ENCODE measurements around the gene NFIA.

Gene NFIA

GRCh38 chr1:61253059-61253735, 170.8 kb downstream of the NFIA start (continued):
- TF ChIP-seq ZBTB6 (tag by site-specific recombination; IDR thresholded peaks at IDR 0.05) (peak; percentile 80), SCRT1 (tag by site-specific recombination; IDR thresholded peaks at IDR 0.05; ENCODE audit: borderline replicate concordance) (no peak), ZBTB21 (tag by site-specific recombination; IDR thresholded peaks at IDR 0.05) (peak; percentile 73), SP2 (tag by site-specific recombination; IDR thresholded peaks at IDR 0.05) (no peak), ZFP41 (tag by site-specific recombination; IDR thresholded peaks at IDR 0.05; ENCODE audit: borderline replicate concordance) (no peak), HIC1 (tag by site-specific recombination; IDR thresholded peaks at IDR 0.05) (no peak), OVOL3 (tag by site-specific recombination; IDR thresholded peaks at IDR 0.05) (peak; percentile 93), ZNF175 (tag by site-specific recombination; IDR thresholded peaks at IDR 0.05) (no peak), ZNF248 (tag by site-specific recombination; IDR thresholded peaks at IDR 0.05) (no peak), ZNF155 (tag by site-specific recombination; IDR thresholded peaks at IDR 0.05) (no peak), MEIS1 (CRISPR knock-in tag; IDR thresholded peaks at IDR 0.05; ENCODE audit: borderline replicate concordance) (no peak), ZNF302 (tag by site-specific recombination; IDR thresholded peaks at IDR 0.05; ENCODE audit: low read depth) (no peak), ZNF341 (tag by site-specific recombination; IDR thresholded peaks at IDR 0.05; ENCODE audit: low read depth) (no peak), ZXDB (tag by site-specific recombination; IDR thresholded peaks at IDR 0.05) (0 out of 2 replicates have a peak, but pooled peaks have one; percentile 19)

- H3K4me3 ChIP-seq (ENCODE audit: low read depth, low read length) = no peak overlapping the region
- H3K36me3 ChIP-seq (ENCODE audit: control insufficient read depth in 2 of 2, insufficient read depth in 1 of 2, low read length in 2 of 2) = no peaks in the 10 kb centered on the region
- H3K27ac ChIP-seq (ENCODE audit: extremely low read depth, low read depth, low read length) = peak overlapping the region; percentile 18
- H3K4me1 ChIP-seq (ENCODE audit: control insufficient read depth, insufficient read depth, low read length) = peaks cover 33% of the 10 kb centered on the region
- no peaks in the 10 kb centered on the region for H3K9me3 ChIP-seq (ENCODE audit: control insufficient read depth, insufficient read depth, low read depth, low read length)
- ChIA-PET POLR2A (no interaction called here), CTCF (interaction anchor here (0.6 to 0.7 kb wide), 3 partner anchors 9 to 69 kb away, joined by 3 to 4 read pairs (median 3); no protein-coding TSS in a partner anchor)
- TF ChIP-seq ZNF2 (tag by site-specific recombination; IDR thresholded peaks at IDR 0.05) (peak; percentile 53; the same call in 1 of the 2 replicates), BCL11A (tag by site-specific recombination; IDR thresholded peaks at IDR 0.05; ENCODE audit: low read depth) (0 out of 2 replicates have a peak, but pooled peaks have one; percentile 19), ZNF585B (tag by site-specific recombination; IDR thresholded peaks at IDR 0.05) (no peak), ZNF501 (tag by site-specific recombination; IDR thresholded peaks at IDR 0.05) (0 out of 2 replicates have a peak, but pooled peaks have one; percentile 28), FEZF1 (tag by site-specific recombination; IDR thresholded peaks at IDR 0.05) (0 out of 2 replicates have a peak, but pooled peaks have one; percentile 13), ZBTB17 (tag by site-specific recombination; IDR thresholded peaks at IDR 0.05) (no peak), SP7 (tag by site-specific recombination; IDR thresholded peaks at IDR 0.05) (peak; percentile 100), WT1 (tag by site-specific recombination; IDR thresholded peaks at IDR 0.05) (peak; percentile 81), TSHZ1 (tag by site-specific recombination; IDR thresholded peaks at IDR 0.05; ENCODE audit: borderline replicate concordance) (peak; percentile 62; the same call in 1 of the 2 replicates), ZFP37 (tag by site-specific recombination; IDR thresholded peaks at IDR 0.05) (no peak), ZNF174 (tag by site-specific recombination; IDR thresholded peaks at IDR 0.05) (no peak), ZNF580 (tag by site-specific recombination; IDR thresholded peaks at IDR 0.05) (0 out of 2 replicates have a peak, but pooled peaks have one; percentile 25), ATF2 (tag by site-specific recombination; IDR thresholded peaks at IDR 0.05; ENCODE audit: low read depth) (peak; percentile 91)
Observed at GRCh38 chr1:61253912-61254633, 171.7 kb downstream of the NFIA start.

All from HEK293 (cell line).